RWPE2 (cell line): ENCODE measurements around the gene ARFIP1.

Experiments
- ATAC-seq: fragments of 200-7000 bp; cut with Tn5 transposase; 3 replicates; pipeline ENCODE4 v1.9.1; 2021; ENCODE audit warnings: low read depth
- DNase-seq: peaks from one replicate; pipeline ENCODE4 v3.0.0-alpha.2; 2020; ENCODE audit warnings: low spot score
- H3K27ac ChIP-seq: fragments of 450-650 bp; 2 replicates; pipeline ENCODE4 v1.5.1; 2017; ENCODE audit warnings: mild to moderate bottlenecking; ENCODE audit not compliant: poor library complexity, severe bottlenecking
- H3K27me3 ChIP-seq: fragments of 250-450 bp; sonication (Bioruptor Pico); 2 replicates; pipeline ENCODE4 v1.5.1; 2021; ENCODE audit warnings: mild to moderate bottlenecking, moderate library complexity; ENCODE audit not compliant: insufficient read depth, poor library complexity, severe bottlenecking
- H3K36me3 ChIP-seq: fragments of 250-450 bp; sonication (Bioruptor Pico); 2 replicates; pipeline ENCODE4 v1.5.1; 2020; ENCODE audit warnings: low read depth, mild to moderate bottlenecking, moderate library complexity
- H3K4me1 ChIP-seq: fragments of 250-450 bp; sonication (Bioruptor Pico); 2 replicates; pipeline ENCODE4 v1.5.1; 2021; ENCODE audit warnings: mild to moderate bottlenecking, moderate library complexity; ENCODE audit not compliant: insufficient read depth, poor library complexity, severe bottlenecking
- H3K4me3 ChIP-seq: fragments of 250-450 bp; sonication (Bioruptor Pico); 2 replicates; pipeline ENCODE4 v1.5.1; 2021; ENCODE audit warnings: mild to moderate bottlenecking, moderate library complexity; ENCODE audit not compliant: severe bottlenecking
- H3K9me3 ChIP-seq: fragments of 250-450 bp; sonication (Bioruptor Pico); 2 replicates; pipeline ENCODE4 v1.5.1; 2021; ENCODE audit warnings: mild to moderate bottlenecking, moderate library complexity; ENCODE audit not compliant: severe bottlenecking
- TF ChIP-seq, protein P1 (sequence below): fragments of 450-650 bp; IDR thresholded peaks from one replicate; pipeline ENCODE4 v1.5.1; 2017; ENCODE audit warnings: mild to moderate bottlenecking, moderate library complexity; ENCODE audit not compliant: poor library complexity, severe bottlenecking

The ARFIP1 gene

GRCh38 chr4:152951348-152951747, 171.6 kb downstream of the ARFIP1 start:
- no peaks in the 10 kb centered on the region for H3K4me1 ChIP-seq
- no peaks in the 10 kb centered on the region for H3K9me3 ChIP-seq
- ATAC-seq (peak; percentile 33; the same call in 1 of the 3 replicates), DNase-seq (no peak)
- H3K36me3 ChIP-seq = peaks cover 20% of the 10 kb centered on the region; the same call in 1 of the 2 replicates
- H3K27ac ChIP-seq = no peak overlapping the region
- TF ChIP-seq, protein P1, sequence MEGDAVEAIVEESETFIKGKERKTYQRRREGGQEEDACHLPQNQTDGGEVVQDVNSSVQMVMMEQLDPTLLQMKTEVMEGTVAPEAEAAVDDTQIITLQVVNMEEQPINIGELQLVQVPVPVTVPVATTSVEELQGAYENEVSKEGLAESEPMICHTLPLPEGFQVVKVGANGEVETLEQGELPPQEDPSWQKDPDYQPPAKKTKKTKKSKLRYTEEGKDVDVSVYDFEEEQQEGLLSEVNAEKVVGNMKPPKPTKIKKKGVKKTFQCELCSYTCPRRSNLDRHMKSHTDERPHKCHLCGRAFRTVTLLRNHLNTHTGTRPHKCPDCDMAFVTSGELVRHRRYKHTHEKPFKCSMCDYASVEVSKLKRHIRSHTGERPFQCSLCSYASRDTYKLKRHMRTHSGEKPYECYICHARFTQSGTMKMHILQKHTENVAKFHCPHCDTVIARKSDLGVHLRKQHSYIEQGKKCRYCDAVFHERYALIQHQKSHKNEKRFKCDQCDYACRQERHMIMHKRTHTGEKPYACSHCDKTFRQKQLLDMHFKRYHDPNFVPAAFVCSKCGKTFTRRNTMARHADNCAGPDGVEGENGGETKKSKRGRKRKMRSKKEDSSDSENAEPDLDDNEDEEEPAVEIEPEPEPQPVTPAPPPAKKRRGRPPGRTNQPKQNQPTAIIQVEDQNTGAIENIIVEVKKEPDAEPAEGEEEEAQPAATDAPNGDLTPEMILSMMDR = no peak
- no peaks in the 10 kb centered on the region for H3K27me3 ChIP-seq
- H3K4me3 ChIP-seq = no peak overlapping the region

GRCh38 chr4:152953514-152953913, 173.8 kb downstream of the ARFIP1 start:
- DNase-seq = no peak
- no peaks in the 10 kb centered on the region for H3K4me1 ChIP-seq
- TF ChIP-seq, protein P1 = no peak

DNA sequence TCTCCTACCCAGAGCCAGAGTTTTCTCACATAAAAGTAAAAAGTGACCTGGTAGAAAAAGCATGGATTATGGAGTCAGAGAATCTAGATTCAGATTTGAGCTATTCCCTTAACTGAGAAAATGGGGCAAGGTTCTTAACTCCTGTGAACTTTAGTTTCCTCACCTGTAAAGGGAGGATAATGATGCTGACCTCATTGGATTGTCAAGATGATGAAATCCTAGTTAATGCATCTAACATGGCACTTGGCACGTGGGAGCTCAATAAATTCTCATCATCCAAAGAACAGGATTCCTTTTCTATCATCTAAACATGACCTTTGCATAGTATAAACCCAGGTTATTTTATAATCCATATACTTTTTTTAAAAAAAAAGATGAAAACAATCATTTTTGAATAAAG, 175.0 kb downstream of the ARFIP1 start:
- H3K27ac ChIP-seq = no peak overlapping the region
- H3K9me3 ChIP-seq = no peaks in the 10 kb centered on the region
- H3K36me3 ChIP-seq = peaks cover 20% of the 10 kb centered on the region; the same call in 1 of the 2 replicates
- TF ChIP-seq, protein P1 = no peak
- H3K4me3 ChIP-seq = no peak overlapping the region
- no peak for ATAC-seq
- no peak for DNase-seq
- no peaks in the 10 kb centered on the region for H3K4me1 ChIP-seq
- no peaks in the 10 kb centered on the region for H3K27me3 ChIP-seq

More at GRCh38 chr4:152953514-152953913, 173.8 kb downstream of the ARFIP1 start:
- Histone ChIP-seq H3K27ac (no peak overlapping the region), H3K36me3 (peaks cover 20% of the 10 kb centered on the region; the same call in 1 of the 2 replicates), H3K4me3 (no peak overlapping the region), H3K27me3 (no peaks in the 10 kb centered on the region), H3K9me3 (no peaks in the 10 kb centered on the region)
- ATAC-seq = no peak

DNA sequence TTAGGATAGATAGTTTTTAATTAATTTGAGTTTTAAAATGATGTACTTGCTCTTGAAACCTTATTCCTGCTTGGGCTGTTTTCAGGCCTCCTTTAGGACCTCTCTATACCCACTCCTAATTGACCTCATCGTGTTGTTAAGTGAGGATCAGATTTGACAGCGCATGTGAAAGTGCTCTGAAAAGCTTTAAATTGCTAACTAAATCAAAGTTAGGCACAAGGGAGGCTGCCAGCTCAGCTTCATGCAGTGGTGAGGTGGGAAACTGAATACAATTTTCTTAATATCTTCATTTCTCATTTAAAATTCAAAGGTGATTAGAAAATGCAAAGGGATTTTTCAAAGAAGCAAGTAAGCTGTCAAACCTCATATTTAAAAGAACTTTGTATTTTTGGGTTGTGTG, 176.4 kb downstream of the ARFIP1 start:
- TF ChIP-seq, protein P1 = no peak
- H3K27ac ChIP-seq = no peak overlapping the region
- peaks cover 27% of the 10 kb centered on the region for H3K36me3 ChIP-seq
- no peaks in the 10 kb centered on the region for H3K9me3 ChIP-seq
- no peak for DNase-seq
- H3K27me3 ChIP-seq = no peaks in the 10 kb centered on the region
- H3K4me1 ChIP-seq = no peaks in the 10 kb centered on the region
- no peak overlapping the region for H3K4me3 ChIP-seq
- ATAC-seq = no peak

GRCh38 chr4:152956650-152957436, 177.1 kb downstream of the ARFIP1 start:
- ATAC-seq (no peak), DNase-seq (no peak)
- no peak overlapping the region for H3K27ac ChIP-seq
- no peaks in the 10 kb centered on the region for H3K9me3 ChIP-seq
- no peaks in the 10 kb centered on the region for H3K4me1 ChIP-seq
- H3K4me3 ChIP-seq = no peak overlapping the region
- H3K36me3 ChIP-seq = peaks cover 30% of the 10 kb centered on the region
- TF ChIP-seq, protein P1 = no peak
- H3K27me3 ChIP-seq = no peaks in the 10 kb centered on the region
